ENCODE data around the gene CFAP141.

DNA sequence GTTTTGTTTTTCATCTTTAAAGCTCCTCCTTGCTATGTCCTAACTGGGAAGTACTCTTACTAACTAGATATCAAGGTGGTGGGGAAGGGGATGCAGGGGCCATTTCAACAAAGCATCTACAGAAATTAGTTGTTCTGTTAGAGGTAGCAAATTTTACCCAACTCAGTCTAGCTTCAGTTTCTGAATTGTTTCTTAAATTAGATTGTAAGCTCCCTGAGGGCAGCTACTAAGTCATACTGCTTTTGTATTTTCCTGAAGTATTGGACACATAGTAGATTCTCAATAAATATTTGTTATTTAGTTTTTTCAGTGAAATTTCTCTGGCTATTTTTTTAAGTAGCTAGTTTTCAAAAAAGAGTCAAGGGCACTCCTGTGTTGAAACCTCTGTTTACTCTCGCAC is 16.4 kb upstream of the CFAP141 start:
- TF ChIP-seq, protein P1, sequence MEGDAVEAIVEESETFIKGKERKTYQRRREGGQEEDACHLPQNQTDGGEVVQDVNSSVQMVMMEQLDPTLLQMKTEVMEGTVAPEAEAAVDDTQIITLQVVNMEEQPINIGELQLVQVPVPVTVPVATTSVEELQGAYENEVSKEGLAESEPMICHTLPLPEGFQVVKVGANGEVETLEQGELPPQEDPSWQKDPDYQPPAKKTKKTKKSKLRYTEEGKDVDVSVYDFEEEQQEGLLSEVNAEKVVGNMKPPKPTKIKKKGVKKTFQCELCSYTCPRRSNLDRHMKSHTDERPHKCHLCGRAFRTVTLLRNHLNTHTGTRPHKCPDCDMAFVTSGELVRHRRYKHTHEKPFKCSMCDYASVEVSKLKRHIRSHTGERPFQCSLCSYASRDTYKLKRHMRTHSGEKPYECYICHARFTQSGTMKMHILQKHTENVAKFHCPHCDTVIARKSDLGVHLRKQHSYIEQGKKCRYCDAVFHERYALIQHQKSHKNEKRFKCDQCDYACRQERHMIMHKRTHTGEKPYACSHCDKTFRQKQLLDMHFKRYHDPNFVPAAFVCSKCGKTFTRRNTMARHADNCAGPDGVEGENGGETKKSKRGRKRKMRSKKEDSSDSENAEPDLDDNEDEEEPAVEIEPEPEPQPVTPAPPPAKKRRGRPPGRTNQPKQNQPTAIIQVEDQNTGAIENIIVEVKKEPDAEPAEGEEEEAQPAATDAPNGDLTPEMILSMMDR (IDR thresholded peaks at IDR 0.05 in 2 of 3, conservative IDR thresholded peaks at IDR 0.05 in 1 of 3; ENCODE audit: borderline replicate concordance in 1 of 3, insufficient read depth in 1 of 3, low read depth in 2 of 3, low read length in 2 of 3) = no peak
- TF ChIP-seq EZH2 (IDR thresholded peaks at IDR 0.05) (no peak), SIN3A (IDR thresholded peaks at IDR 0.05; ENCODE audit: low read depth) (no peak), POLR2AphosphoS5 (IDR thresholded peaks at IDR 0.05; ENCODE audit: low read depth, low read length) (no peak), ELF1 (IDR thresholded peaks at IDR 0.05; ENCODE audit: borderline replicate concordance, low read depth) (no peak), POLR2A (IDR thresholded peaks at IDR 0.05; ENCODE audit: borderline replicate concordance, extremely low read depth, insufficient read depth, insufficient read length) (no peak)

Data from HCT116 (cell line).